Stimulated activated CD4-positive, alpha-beta T cell treated with anti-CD3 and anti-CD28 coated beads, Interleukin-4, amount 100 ng/mL, for 48 hours (primary cell): ENCODE data around the gene FUNDC2.

Experiments used
- DNase-seq, 2 donors: peaks; one replicate each; pipeline ENCODE4 v3.0.0-alpha.2; 2020; ENCODE audit warnings: low read depth in 2 of 2

Gene FUNDC2

DNA sequence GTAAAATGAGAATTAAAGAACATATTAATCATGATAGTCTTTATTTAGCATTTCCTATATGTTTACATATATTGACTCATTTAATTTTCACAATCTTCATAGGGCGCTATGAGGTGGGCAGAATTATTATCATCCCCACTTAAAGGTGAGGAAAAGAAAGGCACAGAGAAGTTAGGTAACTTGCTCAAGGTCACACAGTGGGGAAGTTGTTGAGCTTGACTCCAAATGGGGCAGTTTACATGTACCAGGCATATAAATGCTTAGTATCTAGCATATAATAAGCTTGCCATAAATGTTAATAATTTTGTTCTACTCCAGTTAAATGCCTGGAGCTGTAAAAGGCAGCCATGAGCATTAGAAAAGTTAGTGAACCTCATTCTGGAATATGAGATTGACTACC, 42.8 kb downstream of the FUNDC2 start:
- DNase-seq: no peak

DNA sequence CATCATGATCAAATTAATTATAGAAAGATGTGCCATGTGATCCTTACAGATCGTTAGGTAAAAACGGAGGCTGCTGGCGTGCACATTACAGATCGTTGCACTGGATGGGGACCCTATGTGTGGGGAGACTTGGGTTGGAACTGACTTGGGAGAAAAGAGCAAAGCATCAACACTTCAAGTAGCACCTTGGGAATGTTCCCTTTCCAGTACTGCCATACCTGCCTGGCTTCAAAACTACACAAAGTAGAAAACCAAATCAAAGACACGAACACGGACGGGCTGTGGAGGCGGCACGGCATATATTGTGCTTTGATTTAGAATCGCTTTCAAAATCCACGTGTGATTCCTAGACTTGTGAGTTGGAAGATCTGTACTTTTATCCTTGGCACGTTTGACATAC, 43.4 kb downstream of the FUNDC2 start:
- DNase-seq: no peak

DNA sequence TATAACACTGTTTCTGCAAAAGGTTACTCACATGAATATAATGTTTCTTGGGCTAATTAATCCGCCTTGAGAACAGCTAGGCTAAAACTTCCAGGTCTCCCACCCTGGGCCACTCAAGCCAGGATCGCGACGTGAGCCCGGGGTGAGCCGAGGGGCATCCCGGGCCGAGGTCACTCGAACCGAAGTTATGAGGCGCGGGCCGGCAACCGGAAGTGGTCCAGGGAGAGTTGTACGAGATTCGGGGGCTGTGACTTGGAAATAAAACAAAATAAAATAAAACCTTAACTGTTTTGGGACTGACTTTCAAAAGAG, 44.0 kb downstream of the FUNDC2 start:
- DNase-seq: no peak

DNA sequence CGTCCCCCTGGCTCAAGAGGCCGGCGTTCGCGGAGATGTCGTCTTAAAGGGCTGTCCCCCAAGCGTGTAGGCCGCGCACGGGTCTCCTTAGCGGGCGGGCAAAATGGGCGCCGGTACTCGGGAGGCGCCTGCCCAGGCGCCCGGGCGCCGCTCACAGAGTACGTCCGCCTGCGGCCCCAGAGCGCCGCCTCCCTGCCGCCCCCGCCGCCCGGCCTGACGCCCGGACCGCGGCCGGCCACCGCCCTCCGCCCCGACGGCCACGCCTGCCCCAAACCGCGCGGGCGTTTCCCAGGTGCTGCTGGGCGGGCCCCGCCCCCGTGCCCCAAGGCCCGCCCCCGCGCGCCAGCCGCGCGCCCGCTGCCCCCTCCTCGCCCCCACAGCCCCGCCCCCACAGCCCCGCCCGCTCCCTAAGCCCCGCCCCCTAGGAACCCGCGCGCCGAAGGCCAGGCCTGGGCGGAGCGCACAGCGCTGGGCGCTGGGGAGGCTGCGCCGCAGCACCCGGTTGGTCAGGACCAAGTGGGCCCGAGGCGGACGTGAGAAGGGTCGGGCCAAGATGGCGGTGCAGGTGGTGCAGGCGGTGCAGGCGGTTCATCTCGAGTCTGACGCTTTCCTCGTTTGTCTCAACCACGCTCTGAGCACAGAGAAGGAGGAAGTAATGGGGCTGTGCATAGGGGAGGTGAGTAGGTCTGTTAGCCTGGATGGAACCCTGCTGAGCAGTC, 44.5 kb downstream of the FUNDC2 start, which contains the start of the genes BRCC3, CMC4 and MTCP1:
BRCC3 (plus strand) TSS at position 534 of the 719 bp plus-strand sequence; CDS start at position 554, 20 bp downstream.
CMC4 (minus strand) TSS at position 162 of the 719 bp plus-strand sequence. CDS start 7,113 bp downstream, outside the sequence.
MTCP1 (minus strand) TSS at position 162 of the 719 bp plus-strand sequence. CDS start 5,126 bp downstream, outside the sequence.
- DNase-seq: peak; percentile 62 to 66

DNA sequence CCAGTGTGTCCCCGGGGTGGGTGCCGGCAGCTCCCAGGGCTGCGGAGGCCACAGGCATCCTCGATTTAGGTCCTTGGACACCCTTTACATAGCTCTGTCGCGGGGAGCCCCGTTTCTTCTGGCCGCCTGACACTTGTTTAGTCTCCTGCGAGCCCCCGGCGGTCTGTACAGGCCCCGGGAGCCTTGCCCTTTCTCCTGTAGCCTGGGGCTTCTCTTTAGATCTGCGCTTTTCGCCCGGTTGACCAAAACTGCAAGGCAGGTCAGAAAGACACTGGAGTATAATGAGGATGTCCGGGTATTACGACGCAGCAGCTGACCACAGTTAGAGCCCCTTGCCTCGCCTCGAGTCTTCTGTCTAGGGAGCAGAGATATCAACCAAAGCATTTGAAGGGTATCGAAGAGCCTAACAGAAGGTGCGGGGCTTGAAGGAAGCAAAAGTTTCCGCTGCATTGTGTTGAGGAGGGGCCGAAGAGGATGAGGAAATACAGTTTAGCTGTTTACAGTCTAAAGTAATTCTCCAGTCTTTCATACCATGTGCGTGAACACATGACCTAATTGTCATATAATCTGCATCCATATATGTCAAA, 45.1 kb downstream of the FUNDC2 start:
- DNase-seq: no peak

DNA sequence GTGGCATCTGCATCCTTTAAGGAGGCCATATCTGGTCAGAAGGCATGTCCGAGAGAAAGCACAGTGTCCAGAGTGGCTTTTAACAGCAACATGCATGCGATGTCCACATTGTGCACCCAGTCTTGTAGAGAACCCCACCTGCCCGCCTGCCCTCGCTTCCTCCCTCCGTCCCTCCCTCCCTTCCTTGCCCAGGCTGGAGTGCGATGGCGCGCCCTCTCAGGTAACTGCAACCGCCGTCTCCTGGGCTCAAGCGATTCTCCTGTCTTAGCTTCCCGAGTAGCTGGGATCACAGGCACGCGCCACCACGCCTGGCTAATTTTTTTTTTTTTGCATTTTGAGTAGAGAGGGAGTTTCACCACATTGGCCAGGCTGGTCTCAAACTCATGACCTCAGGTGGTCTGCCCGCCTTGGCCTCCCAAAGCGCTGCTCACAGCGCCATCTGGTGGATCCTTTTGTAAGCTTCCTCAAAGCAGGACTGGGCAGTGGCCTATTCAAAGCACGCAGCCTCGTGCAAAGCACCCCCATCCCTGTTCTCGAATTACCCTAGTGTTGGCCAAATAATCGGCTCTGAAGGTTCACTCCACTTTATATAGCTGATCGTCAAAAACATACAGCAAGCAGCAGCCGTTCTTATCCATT, 59.7 kb downstream of the FUNDC2 start:
- peak; percentile 18 to 25 for DNase-seq

DNA sequence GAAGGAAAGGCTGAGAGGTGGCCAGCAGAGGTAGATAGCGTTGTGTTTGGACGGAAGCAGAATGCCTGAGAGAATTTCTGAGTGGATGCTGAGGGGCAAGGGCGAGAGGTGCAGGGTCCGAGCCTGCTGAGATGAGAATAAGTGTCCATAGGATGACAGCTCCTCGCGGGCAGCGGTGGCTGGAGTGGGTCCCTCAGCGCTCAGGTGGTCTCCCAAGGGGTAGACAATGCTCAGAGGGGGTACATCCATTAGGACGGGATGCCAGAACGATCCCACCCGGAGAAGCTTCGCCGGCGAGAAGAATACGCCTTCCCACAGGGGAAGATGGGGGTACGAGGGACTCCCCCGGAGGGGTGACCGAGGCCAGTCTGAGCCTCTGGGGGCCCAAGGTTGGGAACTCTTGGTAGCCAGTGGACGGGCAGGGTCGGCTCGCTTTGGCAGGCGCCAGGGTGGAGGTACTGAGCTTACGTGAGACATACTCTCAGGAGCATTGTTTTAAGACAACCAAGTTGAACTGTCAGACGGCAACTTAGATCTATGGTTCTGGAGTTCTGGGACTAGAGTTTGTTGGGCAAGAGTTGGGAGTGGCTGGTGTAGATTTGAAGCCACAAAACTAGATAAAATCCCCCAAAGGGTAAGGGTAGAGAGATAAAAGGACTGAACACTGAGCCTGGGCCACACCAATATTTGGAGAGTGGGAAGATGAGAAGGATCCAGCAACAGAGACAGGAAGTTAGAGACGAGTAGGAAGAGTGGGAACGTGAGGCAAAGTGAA, 60.5 kb downstream of the FUNDC2 start:
- no peak for DNase-seq

DNA sequence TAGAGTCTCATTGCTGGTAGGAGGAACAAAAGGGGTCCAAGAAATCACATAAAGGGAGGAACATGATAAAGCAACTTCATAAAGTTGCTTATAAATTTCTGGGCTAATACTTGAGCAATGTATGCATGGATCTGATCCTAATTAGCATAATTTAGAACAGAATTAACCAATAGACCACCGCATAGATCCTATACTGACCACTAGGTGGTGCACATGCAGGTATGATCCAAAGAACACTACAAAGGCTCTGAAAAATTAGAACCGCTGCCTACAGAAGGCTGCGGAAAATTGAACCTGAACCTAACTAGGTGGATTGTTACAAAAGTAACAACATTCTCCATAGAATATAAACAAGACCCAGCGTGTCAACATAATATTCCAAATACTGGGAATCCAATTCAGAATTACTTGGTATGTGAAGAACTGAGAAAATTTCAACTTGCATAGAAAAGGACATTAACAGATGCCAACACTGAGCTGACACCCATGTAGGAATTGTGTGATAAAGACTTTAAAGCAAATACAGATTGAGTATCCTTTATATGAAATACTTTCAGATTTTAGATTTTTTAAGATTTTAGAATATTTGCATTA, 67.9 kb downstream of the FUNDC2 start:
- DNase-seq: no peak

DNA sequence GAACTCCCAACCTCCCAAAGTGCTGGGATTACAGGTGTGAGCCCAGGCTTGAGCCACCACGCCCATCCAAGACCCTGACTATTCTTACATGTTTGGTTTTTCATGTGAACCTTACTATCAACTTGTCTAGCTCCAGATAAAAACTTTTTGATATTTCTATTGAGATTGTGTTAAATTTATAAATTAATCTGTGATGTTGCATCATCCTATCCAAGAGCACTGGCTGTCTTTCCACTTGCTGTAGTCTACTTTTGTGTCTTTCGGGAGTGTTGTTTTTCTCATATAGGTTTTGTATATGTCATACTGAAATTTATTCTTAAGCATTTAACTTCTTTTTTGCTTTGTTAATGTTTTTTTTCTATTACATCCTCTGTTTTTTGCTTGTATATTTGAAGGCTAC, 79.3 kb downstream of the FUNDC2 start:
- DNase-seq: no peak

DNA sequence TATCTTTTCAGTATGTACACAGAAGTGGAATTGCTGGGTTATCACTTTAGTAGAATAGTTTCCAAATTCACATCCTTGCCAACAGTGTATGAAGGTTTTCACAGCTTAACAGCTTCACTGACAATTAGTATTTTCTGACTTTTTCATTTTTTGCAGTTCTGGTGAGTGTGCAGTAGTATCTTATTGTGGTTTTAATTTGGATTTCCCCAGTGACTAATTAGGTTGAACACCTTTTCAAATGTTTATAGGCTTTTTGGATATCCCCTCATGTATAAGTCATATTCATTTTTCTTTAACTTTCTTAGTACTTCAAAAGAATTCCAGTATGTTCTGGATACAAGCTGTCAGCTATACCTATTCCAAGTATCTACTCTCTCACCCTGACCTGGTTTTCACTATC, 81.8 kb downstream of the FUNDC2 start:
- DNase-seq: no peak
